Measurements from ENCODE around the gene ZNF469.

The ZNF469 gene

DNA sequence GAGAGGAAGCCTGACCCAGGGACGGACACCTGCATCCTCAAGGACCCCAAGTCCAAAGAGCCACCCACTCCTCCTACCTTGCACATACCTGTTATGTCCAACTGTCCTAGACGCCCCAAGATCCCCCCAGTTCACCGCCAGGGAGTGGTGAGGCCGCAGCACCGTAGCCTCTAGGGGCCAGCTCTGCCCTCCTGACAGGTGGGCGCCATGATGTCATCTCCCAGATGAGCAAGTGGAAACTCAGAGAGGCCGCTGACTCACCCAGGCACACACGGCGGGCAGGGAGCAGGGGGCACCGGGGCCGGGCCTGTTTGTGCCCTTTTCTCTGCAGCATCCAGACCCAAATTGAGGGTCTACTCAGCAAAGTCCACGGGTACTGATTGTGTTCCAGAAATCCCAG is 4.8 kb upstream of the ZNF469 start:
- DNase-seq (ENCODE audit: low read depth) = no peak

DNA sequence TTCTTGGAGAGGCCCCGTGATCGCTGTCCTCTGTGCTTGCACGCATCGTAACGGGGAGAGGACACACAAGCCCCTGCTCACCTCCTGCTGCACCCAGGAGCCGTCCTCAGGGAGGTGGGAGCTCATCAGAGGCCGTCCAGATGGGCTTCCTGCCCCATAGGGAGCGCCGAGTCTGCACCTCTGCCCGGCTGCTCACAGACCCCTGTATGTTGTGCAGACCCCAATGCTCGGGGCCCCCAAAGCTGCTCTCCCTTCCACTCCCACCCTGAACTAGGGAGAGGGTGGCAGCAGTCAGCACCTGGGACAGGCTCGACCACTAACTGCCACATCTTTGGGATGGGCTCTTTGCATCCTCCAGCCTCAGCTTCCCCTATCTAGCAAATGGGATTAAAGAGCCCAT is 4.4 kb upstream of the ZNF469 start:
- DNase-seq (ENCODE audit: low read depth) = no peak

DNA sequence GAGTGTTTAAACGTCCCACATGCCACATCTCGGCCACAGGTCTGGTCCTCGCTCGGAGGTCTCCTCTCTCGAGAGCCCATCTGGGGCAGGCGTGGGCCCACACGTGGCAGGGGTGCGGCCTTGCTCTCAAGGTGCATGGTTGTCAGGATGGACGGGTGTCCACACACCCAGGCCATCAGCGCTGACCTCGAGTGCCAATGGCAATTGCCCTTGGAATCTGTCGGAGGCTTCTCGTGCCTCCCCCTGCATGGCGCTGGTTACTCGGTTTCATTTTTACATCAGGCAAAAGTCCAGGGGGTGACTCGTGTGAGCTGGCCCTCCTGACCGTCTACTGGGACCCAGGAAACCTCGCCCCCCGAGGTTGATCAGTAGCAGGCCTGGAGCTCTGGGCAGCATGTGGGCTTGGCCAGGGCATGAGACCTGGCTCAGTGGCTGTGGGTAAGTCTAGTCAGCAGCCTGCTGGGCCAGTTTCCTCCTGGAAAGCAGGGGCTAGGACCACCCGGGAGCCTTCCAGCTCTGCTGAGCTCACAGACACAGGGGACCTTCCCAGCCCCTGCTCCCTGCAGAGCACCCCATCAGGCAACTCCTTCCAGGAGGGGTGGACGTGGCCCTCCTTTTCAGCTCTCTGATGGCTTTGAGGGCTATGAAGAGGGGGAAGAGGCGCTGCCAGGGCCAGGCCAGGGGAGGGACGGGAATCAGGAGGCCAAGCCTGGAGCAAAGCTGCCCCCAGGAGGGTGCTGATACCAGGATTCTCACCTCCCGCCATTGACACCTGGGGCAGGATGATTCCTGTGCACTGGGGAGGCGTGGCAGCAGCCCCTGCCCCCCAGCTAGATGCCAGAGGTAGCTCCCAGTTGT is 3.7 kb upstream of the ZNF469 start:
- no peak for DNase-seq (ENCODE audit: low read depth)

DNA sequence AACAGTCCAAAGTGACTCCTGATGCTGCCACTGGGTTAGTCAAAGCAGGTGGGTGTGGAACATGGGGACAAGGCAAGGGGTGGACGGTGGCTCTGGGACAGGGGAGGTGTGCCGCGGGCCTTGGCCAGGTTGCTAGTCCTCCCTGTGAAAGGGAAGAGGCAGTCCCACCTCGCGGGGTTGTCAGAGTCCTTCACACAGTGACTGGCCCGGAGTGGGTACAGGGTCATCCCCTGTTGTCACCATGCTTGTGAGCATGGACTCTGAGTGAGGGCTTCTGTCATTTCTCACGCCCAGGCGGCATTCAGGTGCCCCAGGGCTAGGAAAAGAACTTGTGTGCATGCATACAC is 3.1 kb upstream of the ZNF469 start:
- no peak for DNase-seq (ENCODE audit: low read depth)

DNA sequence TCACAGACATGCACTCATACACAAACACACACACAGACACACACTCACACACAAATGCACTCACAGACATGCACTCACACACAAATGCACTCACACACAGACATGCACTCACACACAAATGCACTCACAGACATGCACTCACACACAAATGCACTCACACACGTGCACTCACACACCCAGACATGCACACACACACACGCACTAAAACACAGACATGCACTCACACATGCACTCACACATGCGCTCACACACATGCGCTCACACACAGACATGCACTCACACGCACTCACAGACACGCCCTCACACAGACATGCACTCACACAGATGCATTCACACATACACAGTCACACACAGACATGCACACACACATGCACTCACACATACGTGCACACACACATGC is 2.7 kb upstream of the ZNF469 start:
- no peak for DNase-seq (ENCODE audit: low read depth)

DNA sequence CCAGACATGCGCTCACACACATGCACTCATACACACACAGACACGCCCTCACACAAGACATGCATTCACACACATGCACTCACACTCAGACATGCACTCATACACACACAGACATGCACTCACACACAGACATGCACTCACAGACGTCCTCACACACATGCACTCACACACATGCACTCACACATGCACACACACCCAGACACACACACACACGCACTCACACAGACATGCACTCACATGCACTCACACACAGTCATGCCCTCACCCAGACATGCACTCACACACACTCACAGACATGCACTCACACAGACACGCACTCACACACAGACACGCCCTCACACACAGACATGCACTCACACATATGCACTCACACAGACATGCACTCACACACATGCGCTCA is 2.1 kb upstream of the ZNF469 start:
- DNase-seq (ENCODE audit: low read depth) = no peak

DNA sequence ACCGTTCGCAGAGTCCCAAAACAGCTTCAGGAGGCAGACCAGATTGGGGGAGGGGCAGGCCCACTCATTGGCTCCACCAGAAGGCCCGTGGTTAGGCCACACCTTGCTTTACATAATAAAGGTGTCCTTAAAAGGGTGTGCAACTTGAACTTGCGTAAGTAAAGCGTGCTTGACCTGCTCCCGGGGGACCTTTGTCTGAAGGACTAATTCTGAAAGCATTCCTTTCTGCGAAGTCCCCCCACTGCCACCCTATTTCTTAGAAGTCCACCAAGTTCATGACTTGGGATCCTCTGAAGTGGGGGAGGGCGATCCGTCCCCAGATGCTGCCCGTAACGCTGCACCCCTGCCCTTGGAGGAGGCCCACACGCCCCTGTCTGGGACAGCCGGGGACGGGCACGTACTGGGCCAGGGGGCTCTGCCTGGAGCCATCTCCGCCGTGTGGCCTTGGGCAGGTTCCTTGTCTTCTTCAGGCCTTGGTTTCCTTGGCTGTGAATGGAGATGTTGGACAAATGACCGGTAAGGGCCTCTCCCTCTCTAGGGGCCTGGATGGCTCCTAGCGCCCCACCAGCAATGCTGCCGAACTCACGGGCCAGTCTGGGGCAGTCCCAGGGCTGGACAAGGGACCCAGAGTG is 823 bp upstream of the ZNF469 start:
- DNase-seq (ENCODE audit: low read depth) = no peak

DNA sequence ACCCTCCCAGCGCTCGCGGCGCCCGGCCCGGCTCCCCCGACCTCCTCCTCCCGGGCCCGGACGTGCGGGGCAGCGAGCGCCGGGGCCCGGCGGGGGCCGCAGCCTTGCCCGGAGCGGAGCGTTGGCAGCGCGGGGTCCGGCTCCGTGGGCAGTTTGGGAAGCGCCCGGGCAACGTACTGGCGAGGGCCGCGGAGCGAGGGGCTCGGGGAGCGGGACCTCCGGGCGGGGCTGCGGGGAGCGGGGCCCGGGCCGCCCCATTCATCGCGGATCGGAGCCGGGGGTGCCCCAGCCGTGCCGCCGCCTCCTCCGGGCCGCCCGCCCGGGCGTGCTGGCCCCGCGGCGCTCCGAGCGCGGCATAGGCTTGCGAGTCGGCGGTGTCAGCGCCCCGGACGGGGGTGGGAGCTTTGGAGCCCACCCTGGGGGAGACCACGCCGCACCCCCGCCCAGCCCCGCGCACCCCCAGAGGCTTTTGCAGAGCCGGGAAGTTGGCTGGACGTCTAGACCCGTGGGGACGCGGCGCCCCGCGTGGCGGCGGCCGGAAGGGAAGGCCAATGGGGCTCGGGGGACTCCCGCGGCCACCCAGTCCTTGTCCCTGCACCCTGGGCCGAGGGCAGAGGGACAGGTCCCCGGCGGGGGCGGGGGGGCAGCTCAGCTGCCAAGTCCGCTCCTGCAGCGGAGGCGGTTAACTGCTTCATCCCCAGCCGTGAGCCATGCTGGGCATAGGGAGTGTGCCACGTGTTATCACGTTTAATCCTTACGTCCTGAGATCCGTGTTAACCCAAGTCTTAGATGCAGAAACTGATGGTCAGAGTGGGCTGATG is 852 bp downstream of the ZNF469 start:
- no peak for DNase-seq (ENCODE audit: low read depth)

DNA sequence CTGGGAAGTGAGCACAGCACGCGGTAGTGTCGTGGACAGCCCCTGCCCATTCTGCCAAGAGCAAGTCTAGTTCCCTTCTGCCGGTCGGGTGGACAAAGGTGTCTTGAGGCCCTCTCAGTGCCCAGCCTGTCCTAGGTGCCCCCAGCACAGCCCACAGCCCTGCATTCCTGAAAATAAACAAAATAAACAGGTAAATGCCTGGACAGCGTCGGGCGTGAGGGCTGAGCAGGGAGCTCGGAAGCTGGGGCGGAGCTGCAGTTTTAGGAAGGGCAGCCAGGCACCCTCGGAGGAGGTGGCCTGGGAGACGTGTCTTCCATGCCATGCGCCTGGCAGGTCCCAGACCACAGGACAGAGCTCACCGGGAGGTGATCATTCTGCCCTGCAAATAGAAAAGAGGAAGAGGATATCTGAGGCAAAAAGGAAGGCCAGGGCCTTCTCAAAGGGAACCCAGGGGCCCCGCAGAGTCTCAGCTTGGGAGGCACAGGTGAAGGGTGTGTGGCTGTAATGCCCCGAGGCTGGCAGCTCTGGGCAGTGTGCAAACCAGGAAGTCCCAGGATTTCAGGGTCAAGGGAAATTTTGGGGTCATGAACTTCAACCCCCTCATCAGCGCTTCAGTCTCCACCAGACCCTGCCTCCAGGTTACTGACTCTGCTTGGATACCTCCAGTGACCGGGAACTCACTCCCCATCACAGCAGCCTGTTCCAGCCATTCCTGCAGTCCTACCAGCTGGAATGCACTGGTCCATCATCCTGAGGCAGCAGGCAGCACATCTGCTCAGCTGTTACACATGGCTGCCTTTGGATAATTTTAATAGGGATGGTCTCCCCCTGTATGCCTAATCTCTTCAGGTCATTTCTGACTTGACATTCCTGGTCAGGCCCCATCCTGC is 1.7 kb downstream of the ZNF469 start:
- DNase-seq (ENCODE audit: low read depth) = no peak

DNA sequence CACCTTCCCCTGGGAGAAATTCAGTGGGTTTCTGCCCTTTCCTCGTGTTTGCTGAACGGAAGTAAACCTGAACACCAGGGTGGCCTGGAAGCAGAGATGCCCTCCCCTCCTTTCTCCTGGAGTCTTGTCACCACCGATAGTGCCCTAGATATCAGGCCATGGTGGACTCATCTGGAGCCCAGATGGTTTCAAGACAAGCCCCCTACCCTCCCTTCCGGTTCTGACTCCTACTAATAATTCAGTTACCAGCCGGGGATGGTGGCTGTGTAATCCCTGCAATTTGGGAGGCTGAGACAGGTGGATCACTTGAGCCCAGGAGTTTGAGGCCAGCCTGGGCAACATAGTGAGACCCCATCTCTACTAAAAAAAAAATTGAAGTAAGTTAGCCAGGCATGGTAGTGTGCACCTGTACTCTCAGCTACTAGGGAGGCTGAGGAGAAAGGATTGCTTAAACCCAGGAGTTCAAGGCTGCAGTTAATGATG is 2.4 kb downstream of the ZNF469 start:
- DNase-seq (ENCODE audit: low read depth) = no peak

DNA sequence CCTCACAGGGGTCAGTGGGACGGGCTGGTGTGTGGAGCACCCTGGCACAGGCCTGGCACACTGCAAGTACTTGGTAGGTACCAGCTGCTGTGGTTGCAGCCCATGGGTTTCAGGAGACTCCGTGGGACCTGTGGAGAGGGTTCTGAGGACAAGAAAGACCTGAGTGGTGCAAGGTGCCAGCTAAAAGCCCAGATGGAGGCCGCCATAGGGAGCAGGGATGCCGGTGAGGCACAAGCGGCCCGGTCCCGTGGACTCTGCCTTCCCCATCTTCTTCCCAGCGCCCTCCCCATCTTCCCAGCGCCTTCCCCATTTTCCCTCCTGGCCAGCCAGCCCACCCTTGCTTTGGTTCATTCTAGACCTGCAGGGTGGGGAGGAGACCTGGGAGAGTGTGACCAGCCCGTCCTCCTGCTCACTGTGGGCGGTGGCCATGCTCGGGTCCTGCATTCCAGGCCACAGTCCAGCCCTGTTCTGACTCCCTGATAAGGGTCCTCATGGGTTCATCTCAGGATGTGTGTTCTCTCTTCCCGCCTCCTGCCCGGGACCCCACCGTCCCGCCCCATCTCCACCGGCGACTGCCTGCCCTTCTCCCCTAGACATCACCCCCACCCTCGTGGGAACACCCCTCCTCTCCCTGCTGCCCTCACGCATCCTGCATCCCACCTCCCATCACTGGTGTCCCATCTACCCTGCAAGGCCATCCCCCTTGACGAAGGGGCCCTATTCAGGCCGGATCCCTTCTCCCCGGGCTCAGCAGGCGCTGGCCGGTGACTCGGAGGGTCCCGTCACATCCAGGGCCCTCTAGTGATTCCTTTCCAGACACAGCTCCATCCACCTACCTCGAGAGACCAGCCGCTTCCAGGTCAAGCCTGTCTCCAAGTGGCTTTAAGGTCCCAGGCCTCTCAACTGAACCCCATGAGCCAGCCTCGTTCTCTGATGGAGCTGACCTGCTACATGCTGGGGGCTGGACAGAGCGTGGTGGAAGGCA is 3.4 kb downstream of the ZNF469 start:
- DNase-seq (ENCODE audit: low read depth) = no peak

DNA sequence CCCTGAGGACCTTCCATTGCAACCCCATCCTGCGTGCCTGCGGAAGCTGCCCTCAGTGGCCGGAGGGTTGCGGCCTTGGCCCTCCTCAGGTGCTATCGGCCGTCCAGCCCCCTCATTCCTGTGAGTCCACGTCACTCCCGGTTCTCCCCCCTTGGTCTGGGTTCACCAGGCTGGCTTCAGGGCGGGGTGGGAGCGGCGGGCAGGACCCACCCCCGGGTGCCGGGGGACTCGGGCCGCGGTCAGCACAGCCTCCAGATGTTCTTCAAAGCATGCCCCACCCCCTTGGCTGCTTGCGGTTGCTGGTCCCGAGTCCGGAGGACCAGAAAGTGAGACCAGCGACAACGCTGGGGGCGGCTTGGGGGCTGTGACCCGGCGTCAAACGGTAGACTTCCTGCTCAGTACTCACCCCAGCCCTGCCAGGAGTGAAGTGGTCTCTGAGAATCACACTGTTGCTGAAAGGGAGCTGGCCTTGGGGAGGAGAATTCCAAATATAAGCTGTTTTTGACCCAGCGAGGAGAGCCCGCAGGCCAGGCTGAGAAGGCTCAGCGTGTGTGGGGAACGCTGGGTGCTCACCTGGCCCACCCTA is 4.5 kb downstream of the ZNF469 start:
- no peak for DNase-seq (ENCODE audit: low read depth)

DNA sequence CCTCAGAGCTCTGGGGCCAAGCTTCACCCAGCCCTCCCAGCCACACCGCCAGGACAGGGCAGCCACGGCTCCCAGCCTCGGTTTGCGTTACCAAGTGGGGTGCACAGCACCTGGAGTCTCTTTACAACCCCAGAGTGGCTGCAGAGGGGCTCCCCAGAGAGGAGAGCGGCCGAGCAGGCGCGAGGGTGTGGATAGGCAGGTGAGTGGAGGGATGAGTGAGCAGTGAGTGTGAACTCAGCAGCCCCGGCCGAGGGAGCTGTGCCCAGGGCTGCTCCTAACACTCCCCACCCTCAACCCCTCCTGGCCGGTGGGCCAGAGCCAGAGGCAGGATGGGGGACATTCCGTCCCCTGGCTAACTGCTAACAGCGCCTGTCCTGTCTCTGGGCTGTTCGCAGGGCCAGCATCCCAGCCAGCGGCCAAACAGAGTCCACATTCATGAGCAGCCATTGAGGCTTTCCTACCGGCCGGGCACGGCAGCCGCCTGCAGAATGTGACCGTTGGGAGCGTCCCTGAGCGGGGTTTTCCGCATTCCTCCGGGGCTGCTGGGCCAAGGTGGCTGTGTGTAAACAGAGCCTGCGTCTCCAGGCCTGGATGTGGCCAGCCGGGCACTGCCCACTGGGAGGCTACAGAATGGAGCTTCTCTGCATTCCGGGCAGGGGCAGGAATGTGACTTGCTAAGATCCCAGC is 5.3 kb downstream of the ZNF469 start:
- DNase-seq (ENCODE audit: low read depth) = no peak

DNA sequence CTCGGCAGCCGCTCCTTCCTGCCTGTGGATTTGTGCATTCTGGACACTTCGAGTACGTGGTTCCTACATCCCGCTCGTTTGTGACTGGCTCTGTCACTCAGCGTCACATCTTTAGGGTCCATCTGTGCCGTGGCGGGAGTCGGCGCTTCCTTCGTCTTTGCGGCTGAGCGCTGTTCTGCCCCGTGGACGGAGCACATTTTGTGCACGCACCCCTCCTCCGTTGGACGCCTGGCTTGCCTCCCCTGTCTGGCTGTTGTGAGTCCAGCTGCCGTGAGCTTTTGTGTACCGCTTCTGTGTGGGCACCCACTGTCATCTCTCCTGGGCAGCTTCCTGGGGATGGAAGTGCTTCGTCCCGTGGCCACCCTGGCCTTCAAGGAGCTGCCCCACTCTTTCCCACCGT is 6.4 kb downstream of the ZNF469 start:
- DNase-seq (ENCODE audit: low read depth) = no peak

DNA sequence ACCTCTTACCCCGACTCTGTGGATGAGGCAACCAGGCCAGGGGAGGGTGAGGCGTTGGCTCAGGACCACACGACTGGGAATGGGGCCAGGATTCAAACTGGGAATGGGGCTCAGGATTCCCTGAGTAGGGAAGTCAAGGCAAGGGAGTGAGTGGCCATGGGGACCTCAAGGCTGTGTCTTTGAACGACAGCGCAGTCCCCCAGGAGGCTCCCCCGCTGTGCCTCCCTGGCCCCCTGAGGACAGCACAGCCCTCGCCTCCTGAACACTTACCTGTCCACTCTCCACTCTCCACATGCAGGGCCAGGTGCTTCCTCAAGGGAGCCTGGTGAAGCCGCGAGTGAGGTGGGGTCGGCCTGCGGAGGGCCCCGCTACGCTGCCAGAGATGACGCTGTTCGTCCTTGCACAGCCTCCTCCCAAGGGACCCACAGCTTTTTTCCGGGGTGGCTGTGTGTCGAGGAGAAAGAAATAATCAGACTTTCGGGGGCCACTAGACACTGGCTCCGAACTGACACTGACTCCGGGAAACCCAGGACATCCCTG is 6.9 kb downstream of the ZNF469 start:
- no peak for DNase-seq (ENCODE audit: low read depth)

DNA sequence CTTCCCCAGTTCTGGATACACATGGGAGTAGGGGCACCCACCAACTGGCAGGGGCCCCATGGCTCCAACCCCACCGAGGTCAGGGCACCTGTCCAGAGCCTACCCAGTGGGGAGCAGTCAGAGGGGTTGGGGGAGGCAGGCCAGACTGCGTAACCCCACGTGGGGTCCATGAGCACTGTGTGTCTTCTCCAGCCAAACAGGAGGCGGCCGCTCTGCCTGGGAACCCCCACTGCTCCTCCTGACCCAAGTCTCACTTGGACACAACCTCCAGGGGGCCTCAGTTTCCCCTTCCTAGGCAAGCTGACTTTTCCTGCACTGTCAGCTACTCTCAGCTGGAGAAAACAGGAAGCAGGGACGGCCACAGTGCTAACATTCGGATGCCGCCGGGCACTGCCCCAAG is 7.5 kb downstream of the ZNF469 start:
- no peak for DNase-seq (ENCODE audit: low read depth)

DNA sequence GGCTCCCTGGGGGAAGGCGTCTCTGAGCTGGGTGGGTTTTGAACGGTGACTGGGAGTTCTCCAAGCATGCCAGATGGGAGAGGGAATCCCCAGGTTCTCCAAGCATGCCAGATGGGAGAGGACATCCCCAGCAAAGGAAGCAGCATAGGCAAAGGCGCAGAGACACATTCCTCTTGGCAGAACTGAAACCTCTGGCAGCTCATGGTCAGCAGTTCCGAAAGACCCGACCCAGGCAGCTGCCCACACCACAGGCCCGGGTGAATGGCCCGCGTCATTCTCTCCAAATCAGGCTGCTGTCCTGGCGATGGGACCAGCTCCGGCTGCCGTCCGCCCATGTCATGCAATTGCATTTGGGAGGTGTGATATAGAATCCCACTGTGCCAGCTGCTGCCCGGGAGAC is 8.0 kb downstream of the ZNF469 start:
- DNase-seq (ENCODE audit: low read depth) = no peak

DNA sequence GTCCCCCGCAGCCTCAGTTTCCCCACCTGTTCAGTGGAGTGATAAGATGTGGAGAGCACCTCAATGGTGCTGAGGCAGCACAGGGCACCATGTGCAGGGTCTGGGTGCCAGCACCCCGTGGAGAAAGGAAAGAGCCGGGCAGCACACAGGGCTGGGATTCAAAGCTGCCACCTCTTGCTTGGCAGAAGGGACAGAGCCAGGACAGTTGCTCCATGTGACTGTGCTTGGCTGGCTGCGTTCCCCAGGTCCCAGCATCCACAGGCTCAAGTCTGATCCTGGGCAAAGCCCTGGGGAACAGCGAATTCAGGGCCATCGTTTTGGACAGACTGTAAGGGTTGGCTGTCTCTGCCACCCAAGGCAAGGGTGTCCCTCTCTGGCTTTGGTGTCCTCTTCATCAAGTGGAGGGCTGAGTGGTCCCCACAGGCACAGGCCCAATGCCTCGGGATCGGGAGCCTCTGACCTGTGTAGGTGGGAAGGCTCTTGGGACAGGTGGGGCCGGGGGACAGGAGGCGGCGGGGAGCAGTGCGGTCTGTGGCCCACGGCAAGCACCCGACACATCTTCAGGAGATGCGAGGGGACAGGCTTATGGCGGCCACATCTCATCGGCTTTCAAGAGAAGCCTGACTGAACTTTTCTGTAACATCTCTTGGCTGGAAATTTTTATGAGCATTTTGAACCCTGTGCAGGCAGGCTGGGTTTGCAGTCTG is 8.5 kb downstream of the ZNF469 start:
- no peak for DNase-seq (ENCODE audit: low read depth)

DNA sequence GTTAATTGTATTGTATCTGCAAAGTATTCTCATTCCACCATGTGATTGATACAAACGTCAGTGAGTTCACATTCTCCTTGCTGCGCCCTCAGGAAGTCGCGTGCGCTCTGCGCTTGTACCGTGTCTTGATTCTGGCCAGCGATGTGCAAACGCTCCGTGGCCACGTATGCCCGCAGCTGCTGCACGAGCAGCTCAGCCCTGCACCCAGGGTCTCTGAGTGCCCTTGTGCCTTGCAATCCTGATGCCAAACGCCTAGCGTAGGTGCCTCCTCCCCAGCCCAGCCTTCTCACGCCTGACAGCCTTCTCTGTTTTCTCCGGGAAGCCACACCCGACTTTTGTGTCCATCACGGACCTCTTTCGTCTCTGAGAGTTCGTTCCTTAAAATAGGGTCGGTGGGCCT is 9.4 kb downstream of the ZNF469 start:
- no peak for DNase-seq (ENCODE audit: low read depth)

Data from stromal cell of bone marrow (primary cell).